D721Med (cell line): ENCODE results near the gene ATP2C1.

Experiments
- DNase-seq: peaks from one replicate; pipeline ENCODE4 v3.0.0; 2011; ENCODE audit warnings: low spot score; ENCODE audit not compliant: insufficient read length
- FAIRE-seq: peaks from 2 replicates; lab custom pipeline; 2011; peaks lifted over from hg19 to GRCh38; lab: Jason Lieb, UNC
- TF ChIP-seq, protein P1 (sequence below): IDR thresholded peaks from 2 replicates; pipeline ENCODE4 v1.5.1; 2012; ENCODE audit warnings: mild to moderate bottlenecking, control low read depth; ENCODE audit not compliant: insufficient read depth; ENCODE audit errors: missing control alignments

The ATP2C1 gene

DNA sequence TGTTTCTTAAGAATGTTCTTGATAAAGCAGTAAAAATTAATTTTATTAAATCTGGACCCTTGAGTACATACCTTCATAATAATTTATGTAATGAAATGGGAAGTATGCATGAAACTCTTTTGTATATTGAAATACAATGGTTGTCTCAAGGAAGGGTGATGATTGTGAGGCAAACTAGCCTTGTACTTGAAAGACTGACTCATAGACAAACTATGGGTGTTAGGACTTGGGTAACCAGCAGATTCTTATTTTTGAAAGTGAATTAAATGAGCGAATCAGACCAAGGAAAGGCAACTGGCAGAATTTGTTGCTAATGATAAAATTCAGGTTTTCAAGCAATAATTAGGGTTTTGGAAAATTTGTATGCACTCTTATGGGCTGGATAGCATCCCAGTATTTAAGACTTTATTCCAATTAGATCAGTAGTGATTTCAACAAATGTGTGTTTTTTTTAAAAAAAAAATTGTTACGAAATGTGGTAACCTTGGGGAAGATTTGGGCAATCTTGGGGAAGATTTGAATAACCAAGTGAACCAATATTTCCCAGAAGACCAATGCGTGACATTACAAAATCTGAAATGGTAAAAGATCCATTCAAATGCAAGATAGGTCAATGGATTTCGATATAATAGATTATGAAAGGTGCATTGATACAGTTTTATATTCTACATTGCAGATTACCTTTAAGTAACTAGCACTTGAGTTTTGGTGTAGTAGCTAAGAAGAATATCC lies 42.0 kb downstream of the ATP2C1 start:
- FAIRE-seq: peak; percentile 74
- TF ChIP-seq, protein P1, sequence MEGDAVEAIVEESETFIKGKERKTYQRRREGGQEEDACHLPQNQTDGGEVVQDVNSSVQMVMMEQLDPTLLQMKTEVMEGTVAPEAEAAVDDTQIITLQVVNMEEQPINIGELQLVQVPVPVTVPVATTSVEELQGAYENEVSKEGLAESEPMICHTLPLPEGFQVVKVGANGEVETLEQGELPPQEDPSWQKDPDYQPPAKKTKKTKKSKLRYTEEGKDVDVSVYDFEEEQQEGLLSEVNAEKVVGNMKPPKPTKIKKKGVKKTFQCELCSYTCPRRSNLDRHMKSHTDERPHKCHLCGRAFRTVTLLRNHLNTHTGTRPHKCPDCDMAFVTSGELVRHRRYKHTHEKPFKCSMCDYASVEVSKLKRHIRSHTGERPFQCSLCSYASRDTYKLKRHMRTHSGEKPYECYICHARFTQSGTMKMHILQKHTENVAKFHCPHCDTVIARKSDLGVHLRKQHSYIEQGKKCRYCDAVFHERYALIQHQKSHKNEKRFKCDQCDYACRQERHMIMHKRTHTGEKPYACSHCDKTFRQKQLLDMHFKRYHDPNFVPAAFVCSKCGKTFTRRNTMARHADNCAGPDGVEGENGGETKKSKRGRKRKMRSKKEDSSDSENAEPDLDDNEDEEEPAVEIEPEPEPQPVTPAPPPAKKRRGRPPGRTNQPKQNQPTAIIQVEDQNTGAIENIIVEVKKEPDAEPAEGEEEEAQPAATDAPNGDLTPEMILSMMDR: no peak
- no peak for DNase-seq

DNA sequence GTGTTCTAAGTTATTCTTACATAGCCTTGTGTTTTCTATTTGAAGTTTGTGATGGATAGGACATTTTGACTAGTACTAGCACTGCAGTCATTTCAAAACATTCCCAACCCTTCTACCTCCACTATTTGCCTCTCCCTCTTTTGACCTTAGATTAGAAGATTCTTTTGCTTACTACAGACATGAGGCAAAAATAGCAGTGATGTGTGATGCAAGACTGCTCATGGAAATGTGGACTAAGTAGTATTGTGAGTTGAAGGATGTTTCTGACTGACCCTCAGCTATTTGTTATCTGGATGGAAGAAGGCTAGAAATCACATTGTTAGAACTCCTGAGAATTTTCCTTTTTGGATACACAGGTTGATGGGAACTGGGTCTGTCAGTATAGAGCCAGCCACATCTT lies 45.9 kb downstream of the ATP2C1 start:
- TF ChIP-seq, protein P1: no peak
- FAIRE-seq (no peak), DNase-seq (no peak)

DNA sequence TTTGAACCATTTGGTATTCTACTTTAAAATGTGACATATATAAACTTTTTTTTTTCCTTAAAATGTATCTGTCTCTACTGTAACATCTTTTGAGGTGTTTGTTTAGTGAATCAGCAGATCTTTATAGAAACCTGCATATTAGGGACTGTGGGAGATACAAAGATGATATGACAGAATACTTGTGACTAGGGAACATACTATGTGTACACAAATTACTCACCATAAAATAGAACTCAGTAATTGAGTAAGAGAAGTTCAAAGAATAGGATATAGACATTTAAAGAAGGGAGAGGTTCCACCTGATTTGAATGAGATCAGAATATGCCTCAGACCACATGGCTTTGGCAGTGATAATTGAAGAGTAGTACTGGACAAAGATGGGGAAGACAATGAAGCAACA lies 47.9 kb downstream of the ATP2C1 start:
- peak; percentile 21 for FAIRE-seq
- TF ChIP-seq, protein P1: no peak

DNA sequence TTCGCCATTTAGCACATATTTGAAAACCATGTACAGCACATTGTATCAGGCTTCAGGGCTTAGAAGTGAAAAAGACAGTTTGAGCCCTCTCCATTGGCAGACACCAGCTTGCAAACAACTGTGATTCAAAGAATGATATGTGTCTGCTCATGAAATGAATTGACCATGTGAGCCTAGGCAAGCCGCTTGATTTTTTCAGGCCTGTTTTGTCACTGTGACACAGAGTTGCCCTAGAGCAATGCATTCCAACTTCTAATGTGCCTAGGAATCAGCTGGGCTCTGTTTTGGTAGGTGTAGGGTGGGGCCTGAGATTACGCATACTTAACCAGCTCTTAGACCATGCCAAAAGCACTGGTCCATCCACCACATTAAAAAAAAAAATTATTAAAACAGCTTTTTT lies 53.0 kb downstream of the ATP2C1 start:
- DNase-seq (no peak), FAIRE-seq (no peak)
- TF ChIP-seq, protein P1: no peak

More for the DNA sequence above, 47.9 kb downstream of the ATP2C1 start:
- DNase-seq: no peak

DNA sequence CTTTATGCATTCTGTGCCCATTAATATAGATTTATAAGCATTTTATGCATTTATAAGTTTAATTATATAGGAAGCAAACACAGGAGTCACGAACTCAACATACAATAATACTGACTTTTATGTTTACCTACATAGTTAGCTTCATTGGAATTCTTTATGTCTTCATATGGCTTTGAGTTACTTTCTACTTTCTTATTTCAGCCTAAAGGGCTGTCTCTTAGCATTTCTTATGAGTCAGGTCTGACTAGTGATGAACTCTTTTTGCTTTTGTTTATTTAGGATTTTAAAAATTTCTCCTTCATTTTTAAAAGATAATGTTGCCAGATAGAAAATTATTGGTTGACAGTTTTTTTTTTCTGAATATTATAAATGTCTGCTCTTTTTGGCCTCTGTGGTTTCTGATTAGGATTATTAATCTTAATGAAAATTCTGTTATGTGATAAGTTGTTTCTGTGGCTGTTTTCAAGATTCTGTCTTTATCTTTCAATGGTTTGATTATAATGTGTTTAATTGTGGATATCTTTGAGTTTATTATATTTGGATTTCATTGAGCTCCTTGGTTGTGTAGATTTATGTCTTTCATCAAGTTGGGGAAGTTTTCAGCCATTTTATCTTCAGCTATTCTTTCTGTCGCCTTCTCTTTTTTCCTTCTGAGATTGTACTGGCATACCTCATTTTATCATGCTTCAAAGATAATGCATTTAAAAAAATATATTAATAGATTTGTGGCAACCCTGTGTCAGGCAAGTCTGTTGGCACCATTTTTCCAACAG lies 54.3 kb downstream of the ATP2C1 start:
- TF ChIP-seq, protein P1: no peak
- FAIRE-seq: no peak
- no peak for DNase-seq

DNA sequence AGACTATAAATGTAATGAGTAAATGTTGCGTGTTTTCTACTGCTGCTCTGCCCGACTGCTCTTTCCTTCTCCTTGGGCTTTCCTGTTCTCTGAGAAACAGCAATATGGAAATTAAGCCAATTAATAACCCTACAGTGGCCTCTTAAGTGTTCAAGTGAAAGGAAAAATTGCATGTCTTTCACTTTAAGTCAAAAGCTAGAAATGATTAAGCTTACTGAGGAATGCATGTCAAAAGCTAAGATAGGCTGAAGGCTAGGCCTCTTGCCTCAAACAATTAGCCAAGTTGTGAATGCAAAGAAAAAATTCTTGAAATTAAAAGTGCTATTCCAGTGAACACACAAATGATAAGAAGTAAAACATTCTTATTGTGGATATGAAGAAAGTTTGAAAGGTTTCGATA lies 55.0 kb downstream of the ATP2C1 start:
- TF ChIP-seq, protein P1: no peak
- FAIRE-seq (no peak), DNase-seq (no peak)

DNA sequence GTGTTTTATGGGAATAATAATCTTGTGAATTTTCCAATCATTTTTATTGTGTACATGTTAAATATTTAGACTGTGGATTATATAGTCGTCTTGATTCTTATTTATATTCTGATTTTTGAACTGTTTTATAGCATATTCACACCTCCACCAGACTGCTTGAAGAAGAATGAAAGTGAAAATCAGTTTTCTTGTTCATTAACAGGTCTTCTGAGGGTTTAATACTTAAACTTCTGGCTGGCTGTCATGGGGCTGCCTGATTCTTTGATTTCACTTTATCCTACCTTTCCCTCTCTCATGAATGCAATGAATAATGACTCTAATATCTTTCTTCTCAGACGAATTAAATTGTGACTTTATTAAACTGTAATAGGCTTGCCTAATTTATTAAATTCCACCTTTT lies 56.2 kb downstream of the ATP2C1 start:
- FAIRE-seq: no peak

More for the DNA sequence above, 56.2 kb downstream of the ATP2C1 start:
- no peak for DNase-seq
- TF ChIP-seq, protein P1: no peak
